GM18867 (cell line): ENCODE results near the gene FGFBP3.
"Not testable (repeated sequence)": the region's sequence is repeated elsewhere in the genome, so short reads cannot be mapped to it uniquely, and the experiment has no call there.

ENCODE experiments used
- ATAC-seq: cut with Tn5 transposase; IDR thresholded peaks from one replicate; pipeline ENCODE4 v1.9.1; 2021; ENCODE audit warnings: mild to moderate bottlenecking, moderate library complexity; ENCODE audit not compliant: unreplicated experiment

Gene FGFBP3

GRCh38 chr10:91901784-91902677 is 7.3 kb downstream of the FGFBP3 start:
- no peak for ATAC-seq

- no peak for ATAC-seq
Observed at GRCh38 chr10:91897421-91897820, 11.9 kb downstream of the FGFBP3 start.

- no peak for ATAC-seq
Observed at GRCh38 chr10:91896212-91896756, 13.0 kb downstream of the FGFBP3 start.

GRCh38 chr10:91894261-91894685 is 15.0 kb downstream of the FGFBP3 start:
- not testable (repeated sequence) for ATAC-seq

- ATAC-seq, result no peak
Observed at GRCh38 chr10:91893051-91893450, 16.2 kb downstream of the FGFBP3 start.

- no peak for ATAC-seq
Observed at GRCh38 chr10:91891125-91892001, 17.9 kb downstream of the FGFBP3 start.

GRCh38 chr10:91887272-91888076 is 21.8 kb downstream of the FGFBP3 start:
- no peak for ATAC-seq

GRCh38 chr10:91886954-91887271 is 22.4 kb downstream of the FGFBP3 start:
- no peak for ATAC-seq

- ATAC-seq, result no peak
Observed at GRCh38 chr10:91885362-91886079, 23.8 kb downstream of the FGFBP3 start.

GRCh38 chr10:91884536-91884935 is 24.8 kb downstream of the FGFBP3 start:
- ATAC-seq, result no peak

- no peak for ATAC-seq
Observed at GRCh38 chr10:91883549-91884444, 25.5 kb downstream of the FGFBP3 start.

- ATAC-seq, result no peak
Observed at GRCh38 chr10:91880310-91880709, 29.0 kb downstream of the FGFBP3 start.

- ATAC-seq, result no peak
Observed at GRCh38 chr10:91879515-91880170, 29.6 kb downstream of the FGFBP3 start.

- no peak for ATAC-seq
Observed at GRCh38 chr10:91875779-91876178, 33.5 kb downstream of the FGFBP3 start.

- ATAC-seq, result no peak
Observed at GRCh38 chr10:91875156-91875555, 34.1 kb downstream of the FGFBP3 start.

GRCh38 chr10:91865562-91866081 is 43.7 kb downstream of the FGFBP3 start:
- no peak for ATAC-seq

- no peak for ATAC-seq
Observed at GRCh38 chr10:91864744-91865143, 44.5 kb downstream of the FGFBP3 start.

- no peak for ATAC-seq
Observed at GRCh38 chr10:91864099-91864498, 45.2 kb downstream of the FGFBP3 start.
